SU-DHL-6 (cell line): ENCODE results near the gene ZNF878.

Experiments
- H2AFZ ChIP-seq: fragments of 200-600 bp; sonication (generic); 2 replicates; pipeline ENCODE4 v1.6.1; 2014; ENCODE audit warnings: low read depth, mild to moderate bottlenecking, moderate library complexity, mixed read lengths, antibody characterized with exemption, low read length; ENCODE audit not compliant: severe bottlenecking
- H3F3A ChIP-seq: fragments of 200-600 bp; shearing (Covaris generic); 2 replicates; pipeline ENCODE4 v1.6.0; 2016; ENCODE audit warnings: antibody characterized with exemption, mild to moderate bottlenecking; ENCODE audit not compliant: insufficient read depth
- H3K27ac ChIP-seq: fragments of 200-600 bp; sonication (generic); 2 replicates; pipeline ENCODE4 v1.5.1; 2016; ENCODE audit warnings: low read depth, mild to moderate bottlenecking, low read length, moderate library complexity, mixed read lengths
- H3K27me3 ChIP-seq: fragments of 200-600 bp; sonication (generic), shearing (Covaris generic); 2 replicates; pipeline ENCODE4 v1.6.0; 2014; ENCODE audit warnings: mild to moderate bottlenecking, low read length
- H3K36me3 ChIP-seq: fragments of 200-600 bp; sonication (generic); 2 replicates; pipeline ENCODE4 v1.6.1; 2014; ENCODE audit warnings: mild to moderate bottlenecking, low read length, mixed read lengths
- H3K4me2 ChIP-seq: fragments of 300-600, 200-600 bp; shearing (Covaris generic), sonication (generic); 2 replicates; pipeline ENCODE4 v1.6.0; 2014; ENCODE audit warnings: low read length, low read depth, mild to moderate bottlenecking; ENCODE audit not compliant: poor library complexity, severe bottlenecking
- H3K4me3 ChIP-seq: fragments of 200-600 bp; sonication (generic); 2 replicates; pipeline ENCODE4 v1.5.1; 2014; ENCODE audit warnings: antibody characterized with exemption, low read length, mild to moderate bottlenecking, mixed read lengths; ENCODE audit not compliant: insufficient read depth, poor library complexity, severe bottlenecking
- H3K79me2 ChIP-seq: fragments of 200-600 bp; sonication (generic); 2 replicates; pipeline ENCODE4 v1.6.1; 2014; ENCODE audit warnings: mild to moderate bottlenecking, low read length, moderate library complexity; ENCODE audit not compliant: insufficient read depth
- H3K9ac ChIP-seq: fragments of 200-600 bp; sonication (generic); 2 replicates; pipeline ENCODE4 v1.7.0; 2014; ENCODE audit warnings: mild to moderate bottlenecking, low read length
- H3K9me2 ChIP-seq: fragments of 200-600 bp; sonication (generic); replicated peaks from 2 replicates; pipeline ENCODE4 v1.6.1; 2014; ENCODE audit warnings: low read length; ENCODE audit not compliant: insufficient read depth
- H3K9me3 ChIP-seq: fragments of 200-600 bp; sonication (generic); 2 replicates; pipeline ENCODE4 v1.6.1; 2014; ENCODE audit warnings: low read length, mixed read lengths; ENCODE audit not compliant: insufficient read depth
- H4K20me1 ChIP-seq: fragments of 200-600 bp; sonication (generic); 2 replicates; pipeline ENCODE4 v1.6.1; 2014; ENCODE audit warnings: low read depth, mild to moderate bottlenecking, antibody characterized with exemption, low read length, moderate library complexity, mixed read lengths
- CTCF ChIP-seq: fragments of 200-600 bp; sonication (generic); IDR thresholded peaks from one replicate; pipeline ENCODE4 v1.5.1; 2017; ENCODE audit warnings: antibody characterized with exemption, mild to moderate bottlenecking, low read length, moderate library complexity; ENCODE audit not compliant: insufficient read depth, poor library complexity, severe bottlenecking
- EZH2phosphoT487 ChIP-seq: fragments of 200-600 bp; sonication (generic), shearing (Covaris generic); conservative IDR thresholded peaks from 2 replicates; pipeline ENCODE4 v1.6.1; 2018; ENCODE audit warnings: mild to moderate bottlenecking, antibody characterized with exemption, low read length, moderate library complexity, mixed read lengths

ZNF878 gene

GRCh38 chr19:12000152-12000981 is 52.4 kb downstream of the ZNF878 start:
- H3K36me3 ChIP-seq, result no peaks in the 10 kb centered on the region; the same call in none of the 2 replicates
- peaks cover 53% of the 10 kb centered on the region for H3K79me2 ChIP-seq
- TF ChIP-seq CTCF, result no peak
- TF ChIP-seq EZH2phosphoT487, result no peak

GRCh38 chr19:11995174-11995573 is 57.6 kb downstream of the ZNF878 start:
- Histone ChIP-seq H3K36me3 (no peaks in the 10 kb centered on the region), H3K9me3 (no peaks in the 10 kb centered on the region), H3K79me2 (peaks cover 93% of the 10 kb centered on the region), H3K27ac (no peak overlapping the region), H3K9ac (no peak overlapping the region), H3K4me2 (no peak overlapping the region), H3K9me2 (no peaks in the 10 kb centered on the region), H4K20me1 (peaks cover 5% of the 10 kb centered on the region; the same call in 1 of the 2 replicates), H3K4me3 (no peak overlapping the region), H3K27me3 (no peaks in the 10 kb centered on the region), H3F3A (no peaks in the 10 kb centered on the region), H2AFZ (no peak overlapping the region)
- TF ChIP-seq EZH2phosphoT487 (no peak), CTCF (no peak)

More at GRCh38 chr19:12000152-12000981, 52.4 kb downstream of the ZNF878 start:
- Histone ChIP-seq H3K9me3 (no peaks in the 10 kb centered on the region), H2AFZ (no peak overlapping the region), H3K9ac (no peak overlapping the region), H3K4me3 (no peak overlapping the region), H4K20me1 (no peaks in the 10 kb centered on the region), H3K4me2 (no peak overlapping the region), H3K27me3 (no peaks in the 10 kb centered on the region), H3F3A (peaks cover 4% of the 10 kb centered on the region; the same call in 1 of the 2 replicates), H3K27ac (peak overlapping the region; percentile 26; the same call in 1 of the 2 replicates), H3K9me2 (no peaks in the 10 kb centered on the region)
